HepG2 (cell line): Measurements from ENCODE around the gene SLC6A17. TPM values are rescaled to one million over a fixed set of nuclear protein-coding genes. Genes with fewer than 3 reads are reported as not detected.

Experiments
- ATAC-seq: fragments of 200-7000 bp; cut with Tn5 transposase; 3 replicates; pipeline ENCODE4 v1.9.1; 2020; ENCODE audit warnings: mild to moderate bottlenecking, moderate library complexity
- BruUV-seq: library from RNA; stranded (reverse); fragments of 400-500 nt; replicated peaks from 2 replicates; lab custom pipeline; 2021; lab: Mats Ljungman, UMichigan
- CTCF ChIA-PET: fragments of 300-600 bp; formaldehyde crosslinking; extraction: SDS; loops from one replicate; lab custom pipeline; 2021; ENCODE audit warnings: low total read pairs, inconsistent platforms, low intra/inter-chr PET ratio; lab: Yijun Ruan, JAX
- POLR2A ChIA-PET: fragments of 350-600 bp; sonication (Branson Sonifier 250); formaldehyde crosslinking; loops from one replicate; lab custom pipeline; 2020; ENCODE audit warnings: antibody characterized with exemption, inconsistent platforms; lab: Yijun Ruan, JAX
- DNase-seq: peaks from one replicate; pipeline ENCODE4 v3.0.0-alpha.2; 2015; ENCODE audit warnings: low spot score
- FAIRE-seq: peaks from 3 replicates; lab custom pipeline; 2011; peaks lifted over from hg19 to GRCh38; lab: Jason Lieb, UNC
- H2AFZ ChIP-seq: one replicate; pipeline ENCODE4 v1.6.1; 2011; ENCODE audit warnings: low read length, inconsistent platforms
- H3K27ac ChIP-seq: fragments of 300-600 bp; 3 replicates; pipeline ENCODE4 v1.8.0; 2011; ENCODE audit warnings: mixed run types, mild to moderate bottlenecking, mixed read lengths, low read length, inconsistent platforms; ENCODE audit not compliant: insufficient read depth; ENCODE audit errors: extremely low read length
- H3K27me3 ChIP-seq, 2 experiments: fragments of 200-600 bp in 1 of 2; 2 replicates in 1 of 2; 3 replicates in 1 of 2; pipeline versions ENCODE4 v1.6.0 to v1.8.0; 2011; ENCODE audit warnings: low read length in 2 of 2, mild to moderate bottlenecking in 2 of 2, moderate library complexity in 2 of 2, inconsistent platforms in 1 of 2; ENCODE audit not compliant: insufficient read depth in 2 of 2, control insufficient read depth in 1 of 2
- H3K36me3 ChIP-seq, 2 experiments: fragments of 200-600 bp in 1 of 2; replicated peaks in 1 of 2; 2 replicates in 1 of 2; 3 replicates in 1 of 2; pipeline versions ENCODE4 v1.5.1 to v1.8.0; 2011; ENCODE audit warnings: low read length in 2 of 2, inconsistent platforms in 1 of 2; ENCODE audit not compliant: insufficient read depth in 2 of 2, control insufficient read depth in 1 of 2
- H3K4me1 ChIP-seq: 2 replicates; pipeline ENCODE4 v1.5.1; 2012; ENCODE audit warnings: low read length, inconsistent platforms; ENCODE audit not compliant: insufficient read depth
- H3K4me2 ChIP-seq: 2 replicates; pipeline ENCODE4 v1.6.0; 2011; ENCODE audit warnings: low read depth, low read length, inconsistent platforms
- H3K4me3 ChIP-seq, 3 experiments: fragments of 200-600 bp in 1 of 3; sonication (generic), shearing (Covaris generic) in 1 of 3; replicated peaks in 1 of 3; 2 replicates each; pipeline ENCODE4 v1.5.1; 2011 to 2016; ENCODE audit warnings: low read length in 3 of 3, inconsistent platforms in 2 of 3, low read depth in 2 of 3, mild to moderate bottlenecking in 2 of 3, control low read depth in 1 of 3, mixed read lengths in 1 of 3; ENCODE audit not compliant: insufficient read depth in 1 of 3
- H3K79me2 ChIP-seq: one replicate; pipeline ENCODE4 v1.6.1; 2011; ENCODE audit warnings: low read length, inconsistent platforms; ENCODE audit not compliant: insufficient read depth
- H3K9ac ChIP-seq: 2 replicates; pipeline ENCODE4 v1.6.0; 2011; ENCODE audit warnings: mild to moderate bottlenecking, low read depth, low read length, inconsistent platforms; ENCODE audit not compliant: insufficient read depth
- H3K9me3 ChIP-seq: 2 replicates; pipeline ENCODE4 v1.5.1; 2012; ENCODE audit warnings: mild to moderate bottlenecking, low read length
- H4K20me1 ChIP-seq: 2 replicates; pipeline ENCODE4 v1.6.0; 2011; ENCODE audit warnings: inconsistent platforms, mild to moderate bottlenecking, low read length, moderate library complexity; ENCODE audit not compliant: insufficient read depth
- BRCA1 ChIP-seq: sonication (generic); formaldehyde crosslinking; IDR thresholded peaks from 2 replicates; pipeline ENCODE4 v1.4.0; 2020; ENCODE audit warnings: missing genetic modification reagents
- DBP ChIP-seq: sonication (generic); formaldehyde crosslinking; IDR thresholded peaks from 2 replicates; pipeline ENCODE4 v1.4.0; 2020; ENCODE audit warnings: missing genetic modification reagents; ENCODE audit errors: not compliant biosample characterization
- ELF4 ChIP-seq: sonication (generic); formaldehyde crosslinking; IDR thresholded peaks from 2 replicates; pipeline ENCODE4 v1.5.0; 2020; ENCODE audit warnings: missing genetic modification reagents, mild to moderate bottlenecking, moderate library complexity, borderline replicate concordance
- ETS1 ChIP-seq: sonication (generic); formaldehyde crosslinking; IDR thresholded peaks from 2 replicates; pipeline ENCODE4 v1.4.0; 2020; ENCODE audit warnings: missing genetic modification reagents
- GPBP1L1 ChIP-seq: sonication (generic); formaldehyde crosslinking; IDR thresholded peaks from 2 replicates; pipeline ENCODE4 v1.5.0; 2020; ENCODE audit warnings: mild to moderate bottlenecking, missing genetic modification reagents
- HHEX ChIP-seq: IDR thresholded peaks from 2 replicates; pipeline ENCODE4 v1.6.1; 2016; ENCODE audit warnings: control low read depth
- MLLT10 ChIP-seq: sonication (generic); formaldehyde crosslinking; IDR thresholded peaks from 2 replicates; pipeline ENCODE4 v1.4.0; 2020; ENCODE audit warnings: missing genetic modification reagents
- SKIL ChIP-seq: sonication (generic); formaldehyde crosslinking; IDR thresholded peaks from 2 replicates; pipeline ENCODE4 v1.8.0; 2022; ENCODE audit warnings: missing genetic modification reagents, mild to moderate bottlenecking, moderate library complexity, borderline replicate concordance
- ZBTB8A ChIP-seq: sonication (generic); formaldehyde crosslinking; IDR thresholded peaks from 2 replicates; pipeline ENCODE4 v1.4.0; 2020; ENCODE audit warnings: mild to moderate bottlenecking, low read depth, missing genetic modification reagents, borderline replicate concordance
- ZFAT ChIP-seq: sonication (generic); formaldehyde crosslinking; conservative IDR thresholded peaks from 2 replicates; pipeline ENCODE4 v1.8.1; 2023; ENCODE audit warnings: missing genetic modification reagents, inconsistent platforms
- ZSCAN25 ChIP-seq: sonication (generic); formaldehyde crosslinking; IDR thresholded peaks from 2 replicates; pipeline ENCODE4 v1.8.0; 2022; ENCODE audit warnings: mild to moderate bottlenecking, missing genetic modification reagents
- WGBS: methylation state at CpG from one replicate; pipeline ENCODE4 v1.1.6; 2017; ENCODE audit warnings: low lambda C conversion rate; 5-methylcytosine and 5-hydroxymethylcytosine counted together
- in situ Hi-C: cut with HindIII; loops from 2 replicates; pipeline ENCODE4 v1.10.0; 2017; ENCODE audit warnings: low pct_unique_long_range_greater_than_20kb; ENCODE audit not compliant: extremely low pct_ligation_motif_present
- intact Hi-C: fragments of 100-400 bp; cut with micrococcal nuclease; formaldehyde crosslinking; loops from one replicate; pipeline ENCODE4 v1.10.0; 2022; ENCODE audit not compliant: unreplicated experiment
- polyA plus RNA-seq, 8 experiments: library from polyadenylated mRNA; depleted of rRNA in 3 of 8; stranded (reverse) in 7 of 8; unstranded in 1 of 8; fragments of >200 nt; fragmentation: Illumina TruSeq in 4 of 8; extraction: Trizol in 4 of 8; gene quantifications; 2 replicates each; pipeline versions ENCODE4 v1.2.1 to v1.2.3, GENCODE V29; 2011 to 2016; ENCODE audit warnings: low read depth in 4 of 8, missing spikeins in 1 of 8, mixed read lengths in 1 of 8; ENCODE audit not compliant: insufficient read depth in 1 of 8
- total RNA-seq, 5 experiments: library from RNA; depleted of rRNA; stranded (reverse); fragments of >200 nt; fragmentation: Illumina TruSeq; extraction: Trizol; gene quantifications; 2 replicates each; pipeline ENCODE4 v1.2.3, GENCODE V29; 2016; ENCODE audit warnings: low read depth in 1 of 5

The SLC6A17 gene
- total and polyA plus RNA-seq, 2 of the 13 experiments (the other 11 are each of a cell fraction or from before 2014, with no cell fraction given): not detected

- FAIRE-seq: no peak
- no peak for DNase-seq
- no peaks in the 10 kb centered on the region for H3K9me3 ChIP-seq
- ChIA-PET POLR2A (no interaction called here), CTCF (interaction anchor here (1.3 to 4.1 kb wide), 3 partner anchors 106 to 290 kb away, joined by 3 to 57 read pairs (median 15); no protein-coding TSS in a partner anchor)
- intact Hi-C loops: no loop called here
- no peaks in the 10 kb centered on the region for H3K79me2 ChIP-seq
- no peak overlapping the region for H3K27ac ChIP-seq
- ATAC-seq: no peak
- H4K20me1 ChIP-seq: no peaks in the 10 kb centered on the region
- no peak for TF ChIP-seq BRCA1 (CRISPR knock-in tag)
- TF ChIP-seq ZFAT (CRISPR knock-in tag): no peak
- no peak for TF ChIP-seq HHEX (CRISPR knock-in tag)
- no peak for TF ChIP-seq ZSCAN25 (CRISPR knock-in tag)
- no peak for TF ChIP-seq SKIL (CRISPR knock-in tag)
- TF ChIP-seq ELF4 (CRISPR knock-in tag): no peak
- TF ChIP-seq ZBTB8A (CRISPR knock-in tag): no peak
- no peak for TF ChIP-seq GPBP1L1 (CRISPR knock-in tag)
- no peak for TF ChIP-seq ETS1 (CRISPR knock-in tag)
- TF ChIP-seq MLLT10: no peak
- no peak for TF ChIP-seq DBP
- no peak overlapping the region for H3K4me2 ChIP-seq
- H3K9ac ChIP-seq: no peak overlapping the region
- peaks cover 3 to 38% of the 10 kb centered on the region in 2 experiments; a peak in 3 of 5 replicates for H3K27me3 ChIP-seq
- 29% methylated on average over 11 of the region's 11 CpGs for WGBS
- H3K36me3 ChIP-seq: no peaks in the 10 kb centered on the region
- no peak overlapping the region for H3K4me3 ChIP-seq
- no TSS peak for BruUV-seq
- H3K4me1 ChIP-seq: peaks cover 10% of the 10 kb centered on the region
- no peak overlapping the region for H2AFZ ChIP-seq
- in situ Hi-C loops: loop anchor here (5.0 to 10.0 kb wide), 2 partner anchors 106 to 288 kb away; no protein-coding TSS in a partner anchor
Measured at GRCh38 chr1:110206261-110206920, 56.1 kb downstream of the SLC6A17 start.
